Fibroblast of skin of back (primary cell): ENCODE measurements around the gene C5orf63.
"Not testable (repeated sequence)": the region's sequence is repeated elsewhere in the genome, so short reads cannot be mapped to it uniquely, and the experiment has no call there.

Experiments used
- DNase-seq: peaks from one replicate; pipeline ENCODE4 v3.0.0-alpha.2; 2013

Gene C5orf63

GRCh38 chr5:127074466-127074865 is 1.2 kb upstream of the C5orf63 start:
- DNase-seq: no peak

GRCh38 chr5:127070243-127070642 is 3.1 kb downstream of the C5orf63 start:
- DNase-seq: no peak

GRCh38 chr5:127068493-127069214 is 4.6 kb downstream of the C5orf63 start:
- DNase-seq: peak; percentile 66

GRCh38 chr5:127066721-127067120 is 6.6 kb downstream of the C5orf63 start:
- no peak for DNase-seq

- DNase-seq: no peak
These were observed 9.0 kb downstream of the C5orf63 start for GRCh38 chr5:127064253-127064840.

- DNase-seq: no peak
These were observed 9.9 kb downstream of the C5orf63 start for GRCh38 chr5:127063257-127063913.

GRCh38 chr5:127061956-127062355 is 11.3 kb downstream of the C5orf63 start:
- no peak for DNase-seq

DNA sequence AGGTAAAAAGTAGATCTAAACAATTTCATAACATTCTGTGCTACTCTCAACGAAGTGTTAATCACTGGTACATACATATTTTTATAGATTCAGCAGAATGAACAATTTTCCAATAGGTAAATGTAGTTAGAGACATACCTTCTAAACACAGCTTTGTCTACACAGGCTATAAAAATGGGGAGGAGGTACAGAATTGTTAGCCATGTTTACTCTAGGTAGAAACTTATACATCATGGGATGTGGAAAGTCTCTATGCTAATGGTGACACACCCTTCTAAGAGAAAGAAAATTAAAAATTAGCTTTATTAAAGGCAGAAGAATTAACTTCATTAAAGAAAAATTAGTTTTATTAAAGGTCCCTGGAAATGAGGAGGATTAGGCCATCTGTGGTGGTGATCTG is 11.8 kb downstream of the C5orf63 start:
- no peak for DNase-seq

GRCh38 chr5:127060470-127060985 is 12.8 kb downstream of the C5orf63 start:
- no peak for DNase-seq

- no peak for DNase-seq
These were observed 16.4 kb downstream of the C5orf63 start for GRCh38 chr5:127056896-127057295.

DNA sequence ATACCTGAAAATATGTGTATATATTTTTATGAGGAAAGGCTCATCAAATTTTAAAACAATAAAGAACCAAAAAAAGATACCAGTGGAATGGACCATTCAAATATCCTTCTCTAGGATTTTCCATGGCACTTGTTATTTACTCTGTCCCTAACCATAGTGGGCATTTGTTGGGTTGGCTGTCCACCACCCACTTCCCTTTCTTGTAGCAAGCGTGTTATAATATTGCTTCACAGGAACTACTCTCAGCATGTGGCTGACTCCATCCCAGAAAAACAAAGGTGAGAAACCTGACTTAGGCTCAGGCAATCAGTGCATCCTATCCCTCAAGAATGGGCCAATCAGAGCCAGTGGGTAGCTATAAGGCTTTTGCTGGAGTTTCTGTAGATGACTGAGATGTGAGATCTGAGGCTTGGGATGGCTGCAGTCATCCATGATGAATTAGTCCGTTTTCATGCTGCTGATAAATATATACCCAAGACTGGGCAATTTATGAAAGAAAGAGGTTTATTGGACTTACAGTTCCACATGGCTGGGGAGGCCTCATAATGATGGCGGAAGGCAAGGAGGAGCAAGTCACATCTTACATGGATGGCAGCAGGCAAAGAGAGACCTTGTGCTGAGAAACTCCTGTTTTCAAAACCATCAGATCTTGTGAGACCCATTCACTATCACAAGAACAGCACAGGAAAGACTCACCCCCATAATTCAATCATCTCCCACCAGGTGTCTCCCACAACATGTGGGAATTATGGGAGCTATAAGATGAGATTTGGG is 17.2 kb downstream of the C5orf63 start:
- no peak for DNase-seq

GRCh38 chr5:127053551-127053950 is 19.8 kb downstream of the C5orf63 start:
- not testable (repeated sequence) for DNase-seq

DNA sequence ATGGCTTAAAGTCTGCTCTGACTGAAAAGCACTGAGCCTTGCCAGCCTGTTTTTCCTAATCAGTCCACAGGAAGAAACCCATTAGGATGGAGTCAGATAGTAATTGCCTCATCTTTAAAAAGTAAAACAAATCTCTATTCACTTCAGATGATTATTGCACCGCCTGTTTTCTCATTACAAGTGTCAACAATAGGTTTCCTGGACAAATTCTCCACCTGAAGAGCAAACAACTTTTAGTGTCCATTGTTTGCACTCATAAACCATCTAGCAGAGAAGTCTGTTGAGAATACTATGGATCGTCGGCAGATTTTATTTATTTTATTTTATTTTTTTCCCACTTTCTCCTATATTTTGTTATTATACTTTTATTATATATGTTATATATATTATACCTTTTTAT is 20.3 kb downstream of the C5orf63 start:
- DNase-seq: no peak

DNA sequence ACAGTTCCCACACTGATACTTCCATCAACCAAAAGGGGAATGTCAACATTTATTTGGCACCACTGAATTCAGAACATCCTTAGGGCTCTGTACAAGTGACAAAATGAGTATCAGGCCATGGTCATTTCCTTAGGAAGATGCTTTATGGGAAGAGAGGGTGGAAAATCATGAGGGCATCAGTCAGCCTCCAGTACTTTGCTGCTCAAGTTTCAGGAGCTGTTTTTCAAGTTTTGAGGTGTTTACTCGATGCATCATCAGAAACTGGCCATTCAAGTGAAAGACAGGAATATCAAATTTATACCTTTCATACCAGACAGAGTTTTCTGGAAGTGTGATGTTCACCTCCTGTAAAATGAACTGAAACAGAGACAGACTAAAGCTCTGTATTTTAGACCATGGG is 21.7 kb downstream of the C5orf63 start:
- DNase-seq: no peak

GRCh38 chr5:127046343-127047072 is 26.8 kb downstream of the C5orf63 start:
- DNase-seq: no peak

GRCh38 chr5:127042593-127042992 is 30.7 kb downstream of the C5orf63 start:
- no peak for DNase-seq

- peak; percentile 31 for DNase-seq
These were observed 31.7 kb downstream of the C5orf63 start for GRCh38 chr5:127041571-127041970.

DNA sequence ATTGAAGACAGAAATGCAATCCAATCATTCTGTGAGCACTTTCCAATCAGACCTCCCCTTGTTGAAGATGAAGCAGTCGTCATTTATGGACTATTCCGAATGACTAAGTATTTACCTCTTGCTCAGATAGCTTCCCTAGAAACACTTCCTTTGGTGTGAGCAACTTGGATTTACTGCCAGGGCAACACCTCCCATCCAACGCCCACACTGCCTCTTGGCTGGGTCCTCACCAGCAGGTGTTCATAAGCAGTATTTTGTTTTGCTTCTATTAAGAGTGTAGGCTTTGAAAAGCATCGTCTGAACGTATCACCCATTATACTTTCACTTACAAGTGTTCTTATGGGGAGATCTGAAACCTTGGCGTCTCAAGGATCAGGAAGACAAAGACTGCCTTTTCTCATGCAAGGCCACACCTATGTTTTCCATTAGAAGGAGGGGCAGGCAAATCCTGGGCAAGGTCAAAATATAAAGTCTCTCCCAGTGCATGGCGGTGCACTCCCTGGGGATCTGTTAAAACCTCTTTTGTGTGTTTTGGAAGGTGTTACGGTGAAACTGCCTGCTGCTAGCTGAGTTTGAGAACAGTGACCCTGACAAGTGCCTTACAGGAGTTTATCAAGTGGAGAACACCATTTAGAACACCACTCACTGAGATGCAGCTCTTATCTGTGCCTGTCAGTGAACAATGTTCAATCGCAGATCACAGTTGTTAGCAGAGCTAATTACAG is 32.3 kb downstream of the C5orf63 start:
- DNase-seq: no peak

GRCh38 chr5:127038550-127038949 is 34.8 kb downstream of the C5orf63 start:
- DNase-seq: no peak

GRCh38 chr5:127031863-127032232 is 41.5 kb downstream of the C5orf63 start:
- no peak for DNase-seq

GRCh38 chr5:127031147-127031862 is 42.0 kb downstream of the C5orf63 start:
- DNase-seq: peak; percentile 7
